Measurements from ENCODE around the gene IFI27L2. TPM values are rescaled to one million over a fixed set of nuclear protein-coding genes. Genes with fewer than 3 reads are reported as not detected.

IFI27L2 gene, protein sequence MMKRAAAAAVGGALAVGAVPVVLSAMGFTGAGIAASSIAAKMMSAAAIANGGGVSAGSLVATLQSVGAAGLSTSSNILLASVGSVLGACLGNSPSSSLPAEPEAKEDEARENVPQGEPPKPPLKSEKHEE
- 10 to 100 TPM; 53.1 to 62.2 TPM for total RNA-seq

DNA sequence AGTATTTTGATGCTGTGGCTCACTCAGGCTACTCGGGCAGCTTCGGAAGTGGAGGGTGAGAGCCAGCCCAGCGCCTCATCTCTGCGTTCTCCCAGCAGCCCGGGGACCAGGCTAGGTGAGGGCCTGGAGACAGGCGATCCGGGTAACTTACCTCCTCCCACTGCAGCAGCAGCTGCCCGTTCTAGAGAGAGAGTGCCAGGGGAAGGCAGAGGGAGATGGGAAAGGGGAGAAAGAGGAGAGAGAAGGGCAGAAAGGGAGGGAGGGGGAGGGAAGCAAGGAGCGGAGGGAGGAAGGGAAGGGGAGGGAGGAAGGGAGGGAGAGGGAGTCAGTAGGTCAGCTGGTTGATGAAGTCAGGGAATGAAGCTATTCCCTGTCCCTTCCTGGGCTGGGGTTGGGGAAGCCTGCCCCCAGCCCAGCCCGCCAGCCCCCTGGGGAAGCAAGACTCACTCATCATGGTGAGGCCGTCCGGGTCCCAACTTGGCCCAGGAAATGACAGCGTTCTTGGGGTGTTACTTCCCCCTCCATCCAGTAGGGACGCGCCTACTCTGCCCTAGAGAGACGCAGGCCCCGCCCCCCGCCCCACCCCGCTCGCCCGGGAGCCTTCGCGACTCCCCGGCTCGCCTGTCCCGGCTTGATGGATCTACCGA is at the start of gene IFI27L2:
TSS of gene IFI27L2 (minus strand) at position 494 of the 647 bp plus-strand sequence. CDS start at position 454, 40 bp downstream.
- CTCF ChIA-PET, result interaction anchor here (0.7 to 2.4 kb wide), 4 partner anchors 50 to 119 kb away, joined by 3 to 12 read pairs (median 4); no protein-coding TSS in a partner anchor
- POLR2A ChIA-PET, result interaction anchor here (0.5 to 1.8 kb wide), 4 partner anchors 14 to 164 kb away, joined by 3 to 9 read pairs (median 5); partner anchors contain the start of genes DDX24 and IFI27L1

DNA sequence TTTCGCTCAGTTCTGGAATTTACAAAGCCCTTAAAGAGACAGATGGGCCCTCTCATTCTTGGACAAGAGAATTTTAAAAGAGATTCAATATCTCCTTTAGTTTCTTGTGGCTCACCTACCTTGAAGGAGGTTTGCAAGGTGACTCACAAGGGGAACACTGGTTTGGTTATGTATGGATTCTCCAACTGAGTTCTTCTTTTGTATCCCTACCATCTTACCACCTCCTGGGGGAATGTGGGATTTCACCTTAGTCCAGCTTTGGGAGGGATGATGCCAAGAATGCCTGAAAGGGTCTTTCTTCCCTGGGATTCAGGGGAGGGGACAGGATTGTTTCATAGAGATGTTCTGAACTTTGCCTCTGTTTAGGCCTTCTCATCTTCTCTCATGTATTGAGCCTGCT is 48.4 kb upstream of the IFI27L2 start:
- ChIA-PET CTCF (no interaction called here), POLR2A (no interaction called here)

DNA sequence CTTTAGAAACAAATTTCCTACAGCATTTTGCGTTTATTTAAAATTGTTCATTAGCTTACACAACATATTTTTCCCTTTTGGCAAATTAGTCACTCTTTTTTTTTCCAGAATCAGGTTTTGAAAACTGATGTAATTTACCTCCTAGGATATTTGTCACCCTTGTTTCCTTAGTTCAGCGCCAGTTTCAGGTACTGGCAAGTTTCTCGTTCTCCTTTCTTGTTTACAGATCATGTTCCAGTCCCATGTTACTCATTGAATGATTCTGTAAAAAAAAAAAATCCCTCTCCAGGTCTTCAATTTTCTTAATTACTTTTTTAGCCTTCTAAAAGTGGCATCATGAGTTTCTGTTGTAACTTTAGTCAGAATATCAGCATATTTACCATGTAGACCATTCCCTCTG is 47.4 kb upstream of the IFI27L2 start:
- CTCF ChIA-PET, result no interaction called here
- POLR2A ChIA-PET, result no interaction called here

DNA sequence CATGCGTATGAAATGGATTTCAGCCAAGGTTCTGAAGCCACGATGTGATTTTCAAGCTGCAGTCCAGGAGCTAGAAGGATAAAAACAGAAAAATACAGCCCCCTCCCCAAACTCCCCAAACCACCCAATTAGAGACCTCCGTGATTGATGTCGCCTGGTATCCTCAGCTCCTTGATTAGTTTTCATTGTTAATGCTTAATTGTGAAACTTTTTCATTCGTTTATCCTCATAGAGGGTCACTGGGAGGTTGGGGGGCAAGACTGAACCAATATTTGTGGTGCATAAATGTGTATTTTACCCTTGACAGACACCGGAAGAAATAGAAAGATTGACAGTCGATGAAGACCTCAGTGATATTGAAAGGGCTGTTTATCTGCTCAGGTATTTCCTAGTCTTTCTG is 46.3 kb upstream of the IFI27L2 start:
- POLR2A ChIA-PET, result interaction anchor here (1.1 kb wide), 1 partner anchor 39 kb away, joined by 3 read pairs; no protein-coding TSS in a partner anchor
- CTCF ChIA-PET, result interaction anchor here (1.1 kb wide), 1 partner anchor 236 kb away, joined by 3 read pairs; no protein-coding TSS in a partner anchor

DNA sequence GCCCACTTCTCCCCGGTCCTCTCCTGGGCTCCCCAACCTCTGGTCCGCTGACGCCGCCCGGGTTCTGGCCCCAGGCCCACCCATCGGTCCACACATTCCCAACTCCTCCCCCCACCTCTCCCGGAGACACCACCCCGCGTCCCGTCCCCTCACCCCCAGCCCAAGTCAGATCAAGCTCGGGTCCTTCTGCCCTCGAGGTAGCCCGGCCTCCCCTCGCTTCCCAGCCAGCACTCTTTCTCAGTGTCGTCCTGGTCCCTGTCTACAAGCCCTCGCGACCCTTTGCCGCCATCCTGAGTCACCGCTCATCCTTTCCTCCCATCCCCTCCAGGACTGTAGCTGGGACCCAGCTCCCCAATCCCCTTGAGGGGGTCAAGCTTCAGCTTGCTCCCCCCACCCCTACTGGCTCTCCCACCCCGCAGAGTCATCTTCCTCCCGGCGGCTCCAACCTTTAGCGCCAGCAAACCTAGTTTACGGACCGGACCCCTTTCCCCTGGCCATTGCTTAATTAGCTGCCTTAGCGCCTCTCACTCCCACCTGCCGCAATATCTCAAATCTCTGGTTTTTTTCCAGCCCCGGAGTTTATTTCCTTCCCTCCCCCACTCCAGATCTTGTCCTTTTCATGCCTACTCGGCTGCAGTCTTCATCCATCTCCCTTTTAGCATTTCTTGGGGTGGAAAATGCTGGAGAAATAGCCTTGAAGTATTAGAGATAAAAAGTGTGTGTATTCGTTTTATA is 45.8 kb upstream of the IFI27L2 start:
- POLR2A ChIA-PET, result interaction anchor here (0.6 to 1.1 kb wide), 4 partner anchors 17 to 97 kb away, joined by 3 to 4 read pairs (median 3); no protein-coding TSS in a partner anchor
- CTCF ChIA-PET, result interaction anchor here (1.0 to 1.1 kb wide), 3 partner anchors 18 to 235 kb away, joined by 3 to 4 read pairs (median 4); no protein-coding TSS in a partner anchor

DNA sequence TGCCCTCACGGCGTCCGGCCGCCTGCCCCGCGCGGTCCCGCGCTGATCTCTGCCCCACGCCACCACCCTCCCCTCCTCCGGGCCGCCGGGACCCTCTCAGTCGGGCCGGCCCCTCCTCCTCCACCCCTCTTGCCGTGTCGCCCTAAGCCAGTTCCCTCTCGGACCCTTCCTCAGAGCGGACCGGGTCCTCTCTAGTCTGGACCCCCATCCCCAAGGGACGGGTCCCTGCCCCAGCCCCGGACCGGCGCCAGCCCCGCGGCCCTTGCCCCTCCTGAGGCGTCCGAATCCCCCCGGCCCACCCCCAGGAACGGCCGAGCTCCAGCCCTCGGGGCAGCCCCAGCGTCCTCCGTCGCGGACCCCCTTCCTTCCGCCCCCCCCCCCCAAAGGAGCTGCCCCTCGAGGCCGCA is 45.2 kb upstream of the IFI27L2 start:
- CTCF ChIA-PET, result interaction anchor here (1.0 to 1.1 kb wide), 4 partner anchors 17 to 235 kb away, joined by 3 to 4 read pairs (median 4); no protein-coding TSS in a partner anchor

DNA sequence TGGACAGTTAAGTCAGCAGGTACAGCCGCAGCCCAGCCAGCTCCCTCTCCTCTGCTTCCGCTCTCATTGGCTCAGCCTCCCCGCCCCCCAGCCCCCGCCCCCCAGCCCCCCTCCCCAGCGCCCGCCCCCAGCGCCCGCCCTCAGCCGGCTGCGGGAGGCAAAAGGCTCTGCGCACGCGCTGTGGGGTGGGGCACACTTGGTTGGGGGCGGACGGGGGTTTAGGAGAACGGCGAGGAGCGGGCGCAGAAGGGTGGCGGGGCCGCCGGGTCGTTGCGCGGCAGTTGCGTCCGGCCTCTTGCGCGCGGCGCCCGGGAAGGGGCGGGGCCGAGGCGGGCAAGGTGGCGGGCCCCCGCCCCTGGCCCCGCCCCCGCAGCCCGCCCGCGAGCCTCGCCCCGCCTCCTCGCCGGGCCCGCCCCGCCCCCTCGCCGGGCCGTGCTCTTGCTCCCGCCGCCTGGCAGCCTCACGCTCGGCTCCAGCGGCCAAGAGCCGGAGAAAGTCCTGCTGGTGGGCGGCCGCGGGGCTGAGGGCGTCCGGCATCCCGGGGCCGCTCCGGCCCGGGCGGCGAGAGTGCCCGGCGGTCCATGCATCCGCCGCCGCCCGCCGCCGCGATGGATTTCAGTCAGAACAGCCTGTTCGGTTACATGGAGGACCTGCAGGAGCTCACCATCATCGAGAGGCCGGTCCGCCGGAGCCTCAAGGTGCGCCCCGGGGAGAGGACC is 44.6 kb upstream of the IFI27L2 start, which contains the start of gene PPP4R4:
TSS of gene PPP4R4 (plus strand) at position 438 of the 719 bp plus-strand sequence. CDS start at position 582, 144 bp downstream.
- ChIA-PET POLR2A (interaction anchor here (0.7 kb wide), 1 partner anchor 16 kb away, joined by 3 read pairs; no protein-coding TSS in a partner anchor), CTCF (interaction anchor here (1.0 to 1.1 kb wide), 3 partner anchors 17 to 42 kb away, joined by 4 read pairs; no protein-coding TSS in a partner anchor)

More for the DNA sequence above, 45.2 kb upstream of the IFI27L2 start:
- POLR2A ChIA-PET, result interaction anchor here (0.6 to 1.1 kb wide), 2 partner anchors 38 to 96 kb away, joined by 3 read pairs; no protein-coding TSS in a partner anchor

DNA sequence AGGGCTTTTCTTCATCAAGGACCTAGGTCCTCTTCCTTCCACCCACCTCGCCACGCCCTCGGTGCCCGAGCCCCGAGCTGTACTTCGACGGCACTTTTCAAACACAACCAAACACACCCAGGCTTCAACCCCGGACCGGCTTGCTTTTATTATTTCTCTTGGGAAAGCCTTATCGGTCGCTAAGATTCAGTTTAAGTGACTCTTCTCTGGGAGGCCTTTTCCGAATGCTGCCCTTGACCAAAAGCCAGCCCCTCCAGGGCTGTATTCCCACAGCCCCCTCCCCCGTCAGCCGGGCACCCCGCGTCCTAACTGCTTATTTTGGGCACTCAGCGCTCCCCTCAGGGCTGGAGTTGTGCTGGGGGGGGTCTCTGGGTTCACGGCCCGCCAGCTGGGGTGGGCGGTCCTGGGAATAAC is 44.1 kb upstream of the IFI27L2 start:
- CTCF ChIA-PET, result interaction anchor here (1.1 kb wide), 1 partner anchor 41 kb away, joined by 4 read pairs; no protein-coding TSS in a partner anchor
- POLR2A ChIA-PET, result interaction anchor here (0.7 kb wide), 1 partner anchor 16 kb away, joined by 3 read pairs; no protein-coding TSS in a partner anchor

DNA sequence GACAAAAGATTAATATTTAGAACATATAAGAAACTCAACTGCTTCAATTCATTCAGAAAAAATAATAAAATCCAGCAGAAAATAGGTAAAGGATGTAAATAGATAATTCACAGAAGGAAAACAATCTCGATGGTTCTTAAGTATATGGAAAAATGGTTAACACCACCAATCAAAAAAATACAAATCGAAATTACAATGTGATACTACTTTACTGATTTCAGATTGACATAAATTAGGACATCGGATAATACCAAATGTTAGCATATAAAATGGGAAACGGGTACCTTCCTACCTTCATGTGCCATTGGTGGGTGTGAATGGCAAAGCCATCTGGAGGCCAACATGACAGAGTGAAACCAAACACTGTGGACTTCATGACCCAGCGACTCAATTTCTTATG is 43.1 kb upstream of the IFI27L2 start:
- POLR2A ChIA-PET, result no interaction called here
- CTCF ChIA-PET, result no interaction called here

DNA sequence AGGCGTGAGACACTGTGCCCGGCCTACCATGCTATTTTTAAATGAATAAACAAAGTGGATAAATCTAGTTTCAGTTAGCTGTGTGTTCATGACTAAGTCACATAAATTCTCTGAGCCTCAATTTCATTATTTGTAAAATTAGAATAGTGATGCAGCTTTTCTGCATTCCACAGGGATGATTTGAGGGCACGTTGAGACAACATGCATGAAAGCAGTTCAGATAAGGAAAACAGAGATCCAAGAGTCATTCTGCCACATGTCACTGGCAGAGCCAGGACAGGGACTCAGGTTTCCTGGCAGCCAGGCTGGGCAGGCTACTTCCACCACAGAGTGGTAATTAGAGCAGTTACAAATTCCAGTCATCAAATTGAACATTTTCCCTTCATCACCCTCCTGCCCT is 41.8 kb upstream of the IFI27L2 start:
- CTCF ChIA-PET, result interaction anchor here (1.0 to 1.1 kb wide), 2 partner anchors 10 to 11 kb away, joined by 3 read pairs; no protein-coding TSS in a partner anchor

DNA sequence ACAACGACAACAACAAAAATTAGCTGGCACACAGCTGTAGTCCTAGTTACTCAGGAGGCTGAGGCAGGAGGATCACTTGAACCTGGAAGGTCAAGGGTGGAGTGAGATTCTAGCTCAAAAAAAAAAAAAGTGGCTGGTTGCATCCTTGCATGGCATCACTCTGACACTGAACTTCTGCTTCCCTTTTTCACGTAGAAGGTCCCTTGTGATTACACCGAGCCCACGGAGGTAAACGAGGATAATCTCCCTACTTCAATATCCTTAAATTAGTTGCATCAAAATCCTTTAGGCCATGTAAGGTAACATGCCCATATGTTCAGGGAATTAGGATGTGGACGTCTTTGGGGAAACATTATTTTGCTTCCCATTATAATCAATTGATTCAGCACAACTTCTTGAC is 40.7 kb upstream of the IFI27L2 start:
- POLR2A ChIA-PET, result no interaction called here
- CTCF ChIA-PET, result interaction anchor here (1.0 kb wide), 1 partner anchor 11 kb away, joined by 3 read pairs; no protein-coding TSS in a partner anchor

More for the DNA sequence above, 41.8 kb upstream of the IFI27L2 start:
- POLR2A ChIA-PET, result no interaction called here

DNA sequence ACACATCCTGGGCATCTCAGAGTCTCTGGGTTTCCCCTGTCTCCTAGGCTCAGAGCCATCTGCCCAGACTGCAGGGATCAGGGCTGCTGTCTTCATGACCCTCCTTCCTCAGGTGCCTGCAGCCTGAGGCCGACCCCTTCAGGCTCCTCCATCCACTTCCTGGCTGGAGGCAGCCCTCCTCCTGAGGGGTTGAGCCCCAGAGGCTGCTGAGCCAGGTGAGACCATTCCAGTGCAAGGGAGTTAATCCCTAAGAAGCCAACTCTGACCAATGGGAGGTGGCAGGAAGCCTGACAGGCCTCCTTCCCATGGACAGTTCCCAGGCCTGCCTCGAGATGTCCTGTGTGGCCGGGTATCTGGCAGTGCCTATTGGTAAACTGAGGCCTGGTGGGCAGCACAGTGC is 36.3 kb upstream of the IFI27L2 start:
- POLR2A ChIA-PET, result no interaction called here

DNA sequence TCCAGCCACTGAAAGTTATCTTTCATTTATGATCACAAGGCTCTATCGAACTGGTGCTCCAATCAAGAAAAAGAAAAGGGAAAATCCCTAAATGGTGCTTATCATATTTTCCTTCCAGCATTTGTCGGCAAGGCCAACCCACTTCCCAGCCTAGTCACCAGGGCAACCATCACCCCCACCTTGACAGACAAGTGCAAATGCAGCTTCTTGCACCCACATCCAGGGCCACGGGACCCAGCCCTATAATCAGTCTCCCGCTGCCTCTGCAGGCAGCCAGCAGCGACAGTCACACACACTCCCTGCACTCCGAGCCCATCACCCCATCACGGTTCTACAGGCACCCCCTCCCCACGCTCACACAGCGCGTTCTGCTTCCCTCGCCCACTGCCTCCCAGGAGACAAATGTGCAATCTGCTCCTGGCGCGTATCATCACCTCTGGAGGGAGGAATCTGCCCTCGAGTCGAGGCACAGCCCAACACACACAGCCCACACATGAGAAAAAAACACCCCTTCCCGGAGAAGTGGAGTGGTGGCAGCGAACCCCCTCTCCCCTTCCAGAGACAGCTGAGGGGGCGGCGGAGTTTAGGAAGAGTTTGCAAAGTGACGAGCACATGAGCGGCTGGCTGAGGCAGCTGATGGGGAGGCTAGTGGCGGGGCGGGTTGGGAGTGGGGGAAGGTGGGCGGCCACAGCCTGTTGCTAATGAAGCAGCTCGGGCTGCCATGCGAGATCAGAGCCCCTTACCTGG is 35.5 kb upstream of the IFI27L2 start:
- ChIA-PET POLR2A (no interaction called here), CTCF (interaction anchor here (1.0 kb wide), 1 partner anchor 28 kb away, joined by 3 read pairs; no protein-coding TSS in a partner anchor)

More for the DNA sequence above, 36.3 kb upstream of the IFI27L2 start:
- CTCF ChIA-PET, result interaction anchor here (1.0 kb wide), 1 partner anchor 29 kb away, joined by 3 read pairs; no protein-coding TSS in a partner anchor

DNA sequence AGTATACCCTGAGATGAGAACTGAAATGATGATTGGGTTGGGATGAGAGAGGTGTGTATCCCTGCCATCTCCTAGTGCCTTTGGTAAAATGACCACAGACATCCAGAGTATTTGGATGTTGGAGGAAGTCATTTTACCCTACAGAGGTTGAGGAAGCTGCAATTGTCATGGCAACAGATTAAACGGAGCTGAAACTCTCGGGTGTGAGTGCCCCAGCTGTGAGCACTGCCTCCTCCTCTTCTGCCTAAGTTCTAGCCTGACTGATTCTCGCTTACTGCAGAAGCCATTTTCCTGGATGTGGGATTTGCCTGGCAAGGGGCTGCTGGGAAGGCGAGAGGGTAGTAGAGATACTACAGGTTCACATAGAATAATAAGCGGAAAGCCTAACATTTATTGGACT is 34.4 kb upstream of the IFI27L2 start:
- ChIA-PET POLR2A (no interaction called here), CTCF (interaction anchor here (0.9 kb wide), 1 partner anchor 12 kb away, joined by 3 read pairs; no protein-coding TSS in a partner anchor)

DNA sequence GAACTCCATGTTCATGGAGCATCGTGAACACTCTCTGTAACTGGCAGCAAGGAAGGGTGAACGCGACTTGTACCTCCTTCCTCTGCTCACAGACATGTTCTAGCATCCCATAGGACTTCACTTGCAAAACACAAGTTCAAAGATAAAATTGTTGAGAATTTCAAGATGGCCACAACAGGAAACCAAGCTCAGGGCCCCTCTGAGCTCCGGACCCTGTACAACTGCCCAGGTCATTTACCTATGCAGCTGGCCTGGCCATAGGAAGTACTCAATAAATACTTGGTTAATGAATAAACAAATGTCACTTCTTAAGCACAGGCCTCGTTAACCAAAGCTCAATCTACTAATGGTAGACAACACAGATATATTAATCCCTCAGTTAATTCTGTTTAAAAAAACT is 33.1 kb upstream of the IFI27L2 start:
- CTCF ChIA-PET, result interaction anchor here (1.3 kb wide), 1 partner anchor 223 kb away, joined by 3 read pairs; no protein-coding TSS in a partner anchor
- POLR2A ChIA-PET, result no interaction called here

DNA sequence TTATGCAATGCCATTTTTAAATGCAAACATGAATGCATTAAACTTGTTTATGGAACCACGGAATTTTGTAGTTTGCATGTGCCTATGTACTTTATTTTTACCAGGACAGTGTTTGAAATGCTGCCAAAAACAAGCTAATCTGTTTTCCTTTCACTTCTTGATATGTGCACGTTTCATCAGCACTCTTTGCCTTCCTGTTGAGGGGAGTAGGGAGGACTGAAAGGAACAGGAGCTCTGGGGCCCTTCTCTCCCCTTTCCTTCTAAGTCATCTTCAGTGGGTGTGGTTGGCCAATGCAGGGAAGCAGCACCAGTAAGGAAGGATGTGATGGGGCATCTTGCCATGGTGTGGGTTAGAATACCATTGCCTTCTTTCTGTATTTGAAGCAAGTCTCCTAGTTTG is 32.6 kb upstream of the IFI27L2 start:
- ChIA-PET POLR2A (no interaction called here), CTCF (interaction anchor here (1.3 kb wide), 1 partner anchor 222 kb away, joined by 3 read pairs; no protein-coding TSS in a partner anchor)

DNA sequence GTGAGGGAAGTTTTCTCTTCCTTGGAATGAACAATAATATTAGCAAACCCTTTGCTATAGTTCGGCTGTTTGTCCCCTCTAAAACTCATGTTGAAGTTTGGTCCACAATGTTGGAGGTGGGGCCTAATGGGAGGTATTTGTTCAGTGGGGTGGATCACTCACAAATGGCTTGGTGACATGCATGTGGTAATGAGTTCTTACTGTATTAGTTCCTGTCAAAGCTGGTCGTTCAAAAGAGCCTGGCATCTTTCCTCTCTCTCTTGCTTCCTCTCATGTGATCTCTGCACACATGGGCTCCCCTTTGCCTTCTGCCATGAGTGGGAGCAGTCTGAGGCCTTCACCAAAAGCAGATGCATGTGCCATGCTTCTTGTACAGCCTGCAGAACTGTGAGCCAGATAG is 31.7 kb upstream of the IFI27L2 start:
- POLR2A ChIA-PET, result no interaction called here
- CTCF ChIA-PET, result no interaction called here
